ENCODE results near the gene AGGF1. TPM values are rescaled to one million over a fixed set of nuclear protein-coding genes. Genes with fewer than 3 reads are reported as not detected.
"Not testable (repeated sequence)": the region's sequence is repeated elsewhere in the genome, so short reads cannot be mapped to it uniquely, and the experiment has no call there.

The AGGF1 gene
- total and polyA plus RNA-seq, 10 donors, result 8.2 to 33.6 (median 25.9) TPM

DNA sequence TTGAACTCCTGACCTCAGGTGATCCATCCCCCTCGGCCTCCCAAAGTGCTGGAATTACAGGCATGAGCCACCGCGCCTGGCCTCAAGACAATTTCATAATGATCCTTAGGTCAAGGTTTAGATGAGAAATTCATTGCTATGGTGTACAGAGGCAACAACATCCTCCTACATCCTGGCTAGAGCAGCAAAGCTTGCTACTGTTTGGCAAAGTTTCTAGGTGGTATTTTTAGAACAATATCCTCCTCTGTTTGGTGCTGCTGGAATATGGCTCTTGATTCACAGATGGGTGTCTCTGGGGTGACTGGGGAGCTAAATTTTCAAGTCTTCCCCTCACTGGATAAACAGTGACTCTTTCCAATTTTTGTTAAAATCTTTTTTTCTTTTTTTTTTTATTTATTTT is 46.7 kb upstream of the AGGF1 start:
- no peaks in the 10 kb centered on the region for H3K4me1 ChIP-seq
- H3K36me3 ChIP-seq, result no peaks in the 10 kb centered on the region
- WGBS, 5 donors, result 55 to 85% (median 74%) methylated on average over 3 of the region's 3 CpGs
- no peaks in the 10 kb centered on the region for H3K27me3 ChIP-seq (replicated peaks in 1 of 7)
- no peak for DNase-seq
- intact Hi-C loops (cut with DNase I; ENCODE audit: low total_unique reads), result no loop called here
- H3K9me3 ChIP-seq, result no peaks in the 10 kb centered on the region
- no peak for TF ChIP-seq POLR2A (IDR thresholded peaks at IDR 0.05)
- no peak for TF ChIP-seq CTCF (IDR thresholded peaks at IDR 0.05 in 8 of 11, conservative IDR thresholded peaks at IDR 0.05 in 3 of 11)
- no peak for TF ChIP-seq POLR2AphosphoS5 (IDR thresholded peaks at IDR 0.05)
- no peak overlapping the region for H3K27ac ChIP-seq
- H3K4me3 ChIP-seq, result no peak overlapping the region

DNA sequence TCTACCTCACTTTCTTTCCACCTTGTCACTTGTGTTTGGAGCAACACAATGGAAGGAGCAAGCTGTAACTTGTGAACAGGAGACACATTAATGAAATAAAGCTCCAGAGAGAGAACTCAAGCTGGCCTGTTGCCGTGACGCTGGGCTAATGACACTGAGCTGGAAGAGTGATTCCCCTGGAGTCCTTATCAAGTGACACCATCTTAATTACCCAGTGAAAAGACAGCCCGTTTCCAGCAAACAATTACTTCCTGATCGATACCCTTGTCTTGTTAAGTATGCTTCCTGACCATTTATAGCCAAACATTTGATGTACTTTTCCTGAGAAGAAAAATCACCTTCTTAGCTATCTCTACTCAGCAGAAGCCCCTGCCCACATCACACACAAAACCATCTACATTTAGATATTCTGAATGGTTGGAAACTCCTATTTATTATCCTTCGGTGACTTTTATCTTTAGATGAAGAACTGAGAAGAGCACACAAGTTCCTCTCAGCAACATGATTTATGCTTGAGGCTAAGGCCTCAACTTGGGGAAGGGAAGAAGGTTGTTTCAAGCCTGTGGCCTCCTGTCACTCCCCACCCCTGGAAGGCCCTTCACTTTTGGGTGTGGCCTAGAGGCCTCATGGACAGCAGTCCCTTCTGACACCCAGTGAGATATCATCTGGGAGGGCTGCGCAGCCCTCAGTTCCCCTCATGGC is 43.2 kb upstream of the AGGF1 start:
- H3K36me3 ChIP-seq, result no peaks in the 10 kb centered on the region
- DNase-seq, result no peak
- no peak overlapping the region for H3K27ac ChIP-seq
- H3K4me3 ChIP-seq, result no peak overlapping the region
- TF ChIP-seq POLR2A (IDR thresholded peaks at IDR 0.05), result no peak
- TF ChIP-seq POLR2AphosphoS5 (IDR thresholded peaks at IDR 0.05), result no peak
- no peak for TF ChIP-seq CTCF (IDR thresholded peaks at IDR 0.05 in 8 of 11, conservative IDR thresholded peaks at IDR 0.05 in 3 of 11)
- no peaks in the 10 kb centered on the region for H3K9me3 ChIP-seq
- 54 to 65% (median 63%) methylated on average over 6 of the region's 6 CpGs for WGBS, 5 donors
- H3K27me3 ChIP-seq (replicated peaks in 1 of 7), result no peaks in the 10 kb centered on the region
- intact Hi-C loops (cut with DNase I; ENCODE audit: low total_unique reads), result no loop called here
- no peaks in the 10 kb centered on the region for H3K4me1 ChIP-seq

GRCh38 chr5:76990899-76991459 is 39.2 kb upstream of the AGGF1 start:
- 78 to 89% (median 82%) methylated on average over 5 of the region's 5 CpGs for WGBS, 5 donors
- peaks cover 0 to 3% (median 0%) of the 10 kb centered on the region in 7 donors for H3K27me3 ChIP-seq (replicated peaks in 1 of 7)
- no peaks in the 10 kb centered on the region for H3K9me3 ChIP-seq
- H3K4me1 ChIP-seq, result no peaks in the 10 kb centered on the region
- intact Hi-C loops (cut with DNase I; ENCODE audit: low total_unique reads), result no loop called here
- TF ChIP-seq POLR2A (IDR thresholded peaks at IDR 0.05) (no peak), CTCF (IDR thresholded peaks at IDR 0.05 in 8 of 11, conservative IDR thresholded peaks at IDR 0.05 in 3 of 11) (no peak), POLR2AphosphoS5 (IDR thresholded peaks at IDR 0.05) (no peak)
- DNase-seq, result no peak
- H3K36me3 ChIP-seq, result no peaks in the 10 kb centered on the region
- H3K4me3 ChIP-seq, result no peak overlapping the region
- no peak overlapping the region for H3K27ac ChIP-seq

GRCh38 chr5:76993436-76993835 is 36.8 kb upstream of the AGGF1 start:
- H3K4me1 ChIP-seq; DNase-seq; H3K27me3 ChIP-seq (replicated peaks in 1 of 7); H3K4me3 ChIP-seq; intact Hi-C loops (cut with DNase I; ENCODE audit: low total_unique reads); H3K9me3 ChIP-seq; H3K27ac ChIP-seq; H3K36me3 ChIP-seq: not testable (repeated sequence)
- 85 to 97% (median 93%) methylated on average over 9 of the region's 9 CpGs for WGBS, 5 donors
